Activated CD4-positive, alpha-beta memory T cell treated with anti-CD3 and anti-CD28 coated beads, Interleukin-2, amount 10 ng/mL, durations not matched to agents 7 days and 5 days (primary cell): ENCODE results near the gene MYORG. TPM values are rescaled to one million over a fixed set of nuclear protein-coding genes. Genes with fewer than 3 reads are reported as not detected.
A peak's percentile ranks its signal among the peaks of the same experiment; 100 is the strongest.

Experiments used
- CTCF ChIA-PET: fragments of 350-600 bp; sonication (Branson Sonifier 250); formaldehyde crosslinking; loops from one replicate; lab custom pipeline; 2021; ENCODE audit warnings: antibody characterized with exemption, inconsistent platforms; lab: Charles Lee
- POLR2A ChIA-PET: fragments of 350-600 bp; sonication (Branson Sonifier 250); formaldehyde crosslinking; loops from one replicate; lab custom pipeline; 2021; ENCODE audit warnings: antibody characterized with exemption; lab: Charles Lee
- DNase-seq: peaks from one replicate; pipeline ENCODE4 v3.0.0-alpha.2; 2020
- H3K27ac Mint-ChIP-seq: one replicate; pipeline ENCODE4 v1.8.0; 2021; ENCODE audit warnings: mild to moderate bottlenecking, mixed read lengths
- H3K27me3 Mint-ChIP-seq: one replicate; pipeline ENCODE4 v1.8.0; 2021; ENCODE audit warnings: mixed read lengths
- H3K36me3 Mint-ChIP-seq: one replicate; pipeline ENCODE4 v1.8.0; 2021; ENCODE audit warnings: low read depth, mixed read lengths
- H3K4me1 Mint-ChIP-seq: one replicate; pipeline ENCODE4 v1.8.0; 2021; ENCODE audit warnings: mixed read lengths
- H3K4me3 Mint-ChIP-seq: one replicate; pipeline ENCODE4 v1.8.0; 2021; ENCODE audit warnings: mild to moderate bottlenecking, mixed read lengths
- H3K9me3 Mint-ChIP-seq: one replicate; pipeline ENCODE4 v1.8.0; 2021; ENCODE audit warnings: mixed read lengths
- total RNA-seq, 2 experiments: library from RNA; stranded (reverse); gene quantifications; one replicate each; pipeline ENCODE4 v1.2.3, GENCODE V29; 2021

Gene MYORG
- total RNA-seq, 2 experiments from 2014 or later, result 2.7 to 4.7 TPM

DNA sequence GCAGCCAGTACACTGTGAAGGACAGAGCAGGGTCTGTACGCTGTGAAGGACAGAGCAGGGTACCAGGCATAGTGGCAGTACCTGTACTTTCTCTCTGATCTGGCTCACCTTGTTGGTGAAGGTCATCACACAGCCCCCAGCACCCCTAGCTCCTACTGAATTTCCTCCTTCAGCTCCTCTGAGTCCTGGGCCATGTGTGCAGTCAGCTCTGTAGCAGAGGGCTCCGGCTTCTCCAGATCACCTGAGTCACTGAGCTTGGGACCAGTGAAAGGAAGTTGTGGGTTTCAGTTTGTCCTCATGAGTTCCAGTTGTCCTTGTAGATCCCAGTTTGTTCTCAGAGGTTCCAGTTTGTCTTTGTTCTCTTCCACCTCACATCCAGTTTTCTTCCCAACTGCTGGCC, 41.8 kb downstream of the MYORG start:
- no peak overlapping the region for H3K4me3 Mint-ChIP-seq
- ChIA-PET CTCF (interaction anchor here (0.5 to 6.9 kb wide), 2 partner anchors 43 to 519 kb away, joined by 3 to 109 read pairs; partner anchors contain the start of gene MYORG), POLR2A (no interaction called here)
- H3K4me1 Mint-ChIP-seq, result peaks cover 28% of the 10 kb centered on the region
- H3K9me3 Mint-ChIP-seq, result no peaks in the 10 kb centered on the region
- peaks cover 10% of the 10 kb centered on the region for H3K36me3 Mint-ChIP-seq
- no peak for DNase-seq
- H3K27me3 Mint-ChIP-seq, result no peaks in the 10 kb centered on the region
- no peak overlapping the region for H3K27ac Mint-ChIP-seq

DNA sequence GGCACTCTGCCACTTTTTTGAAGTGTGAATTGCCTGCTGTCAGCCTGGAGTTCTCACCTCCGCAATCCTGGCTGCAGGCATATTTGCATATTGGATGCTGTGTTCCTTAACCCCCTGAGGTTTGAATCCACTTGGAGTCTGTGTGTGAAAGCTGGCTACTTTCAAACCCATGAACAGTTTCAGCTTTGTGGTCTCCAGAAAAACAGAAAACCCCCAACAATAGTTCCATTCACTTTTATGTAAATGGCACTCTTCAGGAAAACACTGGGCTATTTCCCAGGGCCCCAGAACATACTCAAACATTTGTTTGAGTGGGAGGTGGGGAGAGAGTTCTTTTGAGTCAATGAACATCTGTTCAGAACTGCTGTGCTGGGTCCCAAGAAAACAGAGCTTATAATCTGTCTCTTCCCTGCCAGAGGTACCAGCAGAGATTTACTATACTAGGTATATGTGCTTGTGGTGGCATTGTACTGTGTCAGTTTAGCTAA, 42.3 kb downstream of the MYORG start:
- H3K4me3 Mint-ChIP-seq, result no peak overlapping the region
- H3K36me3 Mint-ChIP-seq, result peaks cover 10% of the 10 kb centered on the region
- no peak overlapping the region for H3K27ac Mint-ChIP-seq
- no peaks in the 10 kb centered on the region for H3K27me3 Mint-ChIP-seq
- ChIA-PET CTCF (interaction anchor here (1.1 to 6.9 kb wide), 2 partner anchors 36 to 43 kb away, joined by 3 to 109 read pairs; partner anchors contain the start of gene MYORG), POLR2A (no interaction called here)
- H3K9me3 Mint-ChIP-seq, result no peaks in the 10 kb centered on the region
- H3K4me1 Mint-ChIP-seq, result peaks cover 30% of the 10 kb centered on the region
- no peak for DNase-seq

DNA sequence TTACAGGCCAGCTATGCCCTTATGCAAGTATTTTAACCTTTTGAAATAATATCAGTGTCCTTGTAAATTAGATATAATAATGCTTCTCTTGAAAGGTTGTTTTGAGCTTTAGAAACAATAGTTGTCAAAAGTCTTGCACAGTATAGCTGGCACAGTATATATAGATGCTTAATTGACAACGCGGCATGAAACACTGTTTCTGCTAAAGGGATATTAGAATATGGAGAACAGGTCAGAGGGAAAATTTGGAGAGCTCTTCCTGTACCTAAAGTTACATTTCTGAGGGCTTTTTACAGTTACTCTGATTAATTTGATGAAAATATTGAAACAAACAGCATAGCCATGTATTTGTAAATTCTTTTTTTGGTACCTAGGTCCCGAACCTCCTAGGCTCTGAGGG, 42.9 kb downstream of the MYORG start:
- POLR2A ChIA-PET, result no interaction called here
- Mint-ChIP-seq H3K27me3 (no peaks in the 10 kb centered on the region), H3K9me3 (no peaks in the 10 kb centered on the region), H3K27ac (no peak overlapping the region), H3K4me1 (peaks cover 30% of the 10 kb centered on the region), H3K4me3 (no peak overlapping the region), H3K36me3 (peaks cover 6% of the 10 kb centered on the region)
- CTCF ChIA-PET, result interaction anchor here (0.6 to 6.9 kb wide), 6 partner anchors 37 to 1313 kb away, joined by 3 to 109 read pairs (median 4); partner anchors contain the start of gene MYORG
- no peak for DNase-seq

DNA sequence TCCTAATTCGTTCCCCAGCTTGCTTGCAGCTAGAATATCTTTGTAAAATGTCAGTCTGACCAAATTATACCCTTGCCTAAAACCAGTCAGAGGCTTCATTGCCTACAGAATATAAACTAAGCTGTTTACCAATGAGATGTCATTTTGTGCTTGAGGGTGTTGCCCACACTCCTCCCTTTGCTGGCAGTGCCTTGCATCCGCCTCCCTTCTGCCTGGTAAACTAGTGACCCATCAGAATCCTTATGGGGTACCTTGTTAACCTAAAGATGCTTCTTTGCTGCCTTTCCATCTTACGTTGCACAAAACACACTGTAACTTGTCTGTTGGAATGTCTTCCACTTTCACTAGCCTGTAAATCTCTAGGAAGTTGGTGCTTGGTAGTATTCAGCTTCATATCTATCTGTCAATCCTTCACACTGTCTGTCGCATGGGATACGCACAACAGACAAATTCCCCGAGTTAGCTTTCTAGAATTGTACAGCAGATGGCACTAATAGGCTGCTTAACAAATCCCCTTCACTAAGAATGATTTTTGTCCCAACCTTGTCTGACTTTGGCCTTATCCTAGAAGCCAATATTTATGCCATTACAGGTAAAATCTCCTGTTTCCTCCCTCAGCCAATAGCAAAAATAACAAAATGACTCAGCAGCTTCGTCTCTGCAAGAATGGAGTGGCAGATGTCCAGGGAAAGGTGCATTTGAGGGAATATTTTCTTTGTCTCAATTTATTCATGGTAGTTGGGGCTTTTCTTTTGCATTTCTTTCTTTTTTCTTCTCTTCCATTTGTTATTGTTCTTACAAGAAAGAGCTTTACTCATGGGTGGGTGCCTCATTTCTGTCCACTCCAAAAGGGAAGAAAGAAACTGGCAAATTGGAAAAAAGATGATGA, 44.4 kb downstream of the MYORG start:
- H3K27ac Mint-ChIP-seq, result no peak overlapping the region
- H3K9me3 Mint-ChIP-seq, result no peaks in the 10 kb centered on the region
- CTCF ChIA-PET, result interaction anchor here (1.0 to 6.9 kb wide), 2 partner anchors 9 to 45 kb away, joined by 5 to 109 read pairs; partner anchors contain the start of gene MYORG
- no peaks in the 10 kb centered on the region for H3K27me3 Mint-ChIP-seq
- POLR2A ChIA-PET, result interaction anchor here (1.0 kb wide), 1 partner anchor 43 kb away, joined by 3 read pairs; no protein-coding TSS in a partner anchor
- peaks cover 3% of the 10 kb centered on the region for H3K36me3 Mint-ChIP-seq
- DNase-seq, result no peak
- no peak overlapping the region for H3K4me3 Mint-ChIP-seq
- peaks cover 38% of the 10 kb centered on the region for H3K4me1 Mint-ChIP-seq

DNA sequence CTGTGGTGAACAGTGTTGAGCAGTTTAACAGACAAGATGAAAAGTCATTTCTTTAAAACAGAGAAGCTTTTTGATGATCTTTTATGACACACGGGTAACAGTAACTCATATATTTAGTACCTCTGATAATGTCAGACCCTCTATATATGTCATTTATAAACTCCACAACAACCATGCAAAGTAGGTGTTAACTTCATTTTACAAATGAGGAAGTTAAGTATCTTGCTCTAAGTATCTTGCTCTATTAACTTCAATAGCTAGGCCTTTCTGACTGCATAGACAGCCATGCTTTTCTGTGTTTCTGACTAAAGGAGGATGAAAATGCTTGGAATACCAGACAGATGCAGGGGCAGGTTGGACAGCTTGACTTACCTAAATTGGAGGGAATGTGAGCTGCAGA, 45.5 kb downstream of the MYORG start:
- Mint-ChIP-seq H3K27ac (no peak overlapping the region), H3K27me3 (no peaks in the 10 kb centered on the region), H3K9me3 (no peaks in the 10 kb centered on the region), H3K4me1 (peaks cover 46% of the 10 kb centered on the region), H3K4me3 (no peak overlapping the region), H3K36me3 (peaks cover 3% of the 10 kb centered on the region)
- ChIA-PET POLR2A (interaction anchor here (1.4 to 1.9 kb wide), 2 partner anchors 46 to 283 kb away, joined by 7 to 13 read pairs; partner anchors contain the start of genes MYORG and UBAP2), CTCF (interaction anchor here (0.9 to 6.9 kb wide), 4 partner anchors 10 to 79 kb away, joined by 3 to 109 read pairs (median 4); partner anchors contain the start of gene MYORG)
- DNase-seq, result no peak

DNA sequence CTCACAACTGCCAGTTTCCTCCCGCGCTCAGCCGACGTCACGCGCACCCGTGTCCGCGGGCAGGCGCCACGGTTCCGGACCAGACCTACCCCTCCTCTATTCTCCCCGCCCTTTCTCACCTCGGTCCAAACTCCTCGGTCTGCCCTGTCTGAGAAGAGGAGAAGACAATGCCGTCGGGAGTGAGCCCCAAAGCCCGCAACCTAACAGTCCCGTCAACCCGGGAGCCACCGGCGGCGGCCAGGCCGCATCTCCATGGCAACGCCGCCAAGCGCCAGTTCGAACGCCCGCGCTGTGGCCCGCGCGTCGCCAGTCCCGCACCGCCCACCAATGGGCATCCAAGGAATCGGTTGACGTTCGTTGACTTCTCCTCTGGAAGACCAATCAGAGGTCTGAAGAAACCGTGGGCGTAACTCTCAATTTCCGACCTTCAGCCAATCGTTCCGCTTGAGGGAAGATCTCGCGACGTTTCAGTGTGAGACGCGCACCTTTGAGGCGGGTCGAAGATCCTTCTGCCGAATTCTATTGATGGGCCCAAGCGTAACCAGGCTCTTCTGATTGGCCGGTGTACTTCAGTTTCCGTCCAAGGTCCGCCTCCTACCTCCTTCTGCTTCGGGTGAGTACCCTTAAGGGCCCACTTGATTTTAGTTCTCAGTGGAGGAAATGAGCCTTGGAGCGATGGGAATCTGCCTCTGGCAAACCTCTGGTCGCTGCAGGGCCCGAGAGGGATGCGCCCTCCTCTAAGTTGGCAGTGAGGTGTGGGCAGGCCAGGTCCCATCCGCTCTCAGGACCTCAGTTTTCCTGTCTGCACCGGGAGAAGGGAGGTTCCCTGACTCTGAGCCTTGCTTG, 47.5 kb downstream of the MYORG start, which contains the start of the genes KIF24 and NUDT2:
Gene KIF24, minus strand, starts transcription at position 282 of the 846 bp plus-strand sequence. CDS start 17,922 bp downstream, outside the sequence.
Gene NUDT2, plus strand, starts transcription at position 583 of the 846 bp plus-strand sequence. CDS start 9,471 bp downstream, outside the sequence.
- peak within 1 kb of the TSS; percentile 87 for H3K4me3 Mint-ChIP-seq
- H3K27ac Mint-ChIP-seq, result peak within 1 kb of the TSS; percentile 93
- ChIA-PET CTCF (interaction anchor here (1.7 kb wide), 1 partner anchor 48 kb away, joined by 10 read pairs; the partner anchor contains the start of gene MYORG), POLR2A (interaction anchor here (1.9 kb wide), 2 partner anchors 47 to 281 kb away, joined by 6 to 7 read pairs; partner anchors contain the start of genes MYORG and UBAP2)
- peaks cover 45% of the 10 kb centered on the region for H3K4me1 Mint-ChIP-seq
- peaks cover 3% of the 10 kb centered on the region for H3K36me3 Mint-ChIP-seq
- H3K9me3 Mint-ChIP-seq, result no peaks in the 10 kb centered on the region
- peak; percentile 97 for DNase-seq
- no peaks in the 10 kb centered on the region for H3K27me3 Mint-ChIP-seq

DNA sequence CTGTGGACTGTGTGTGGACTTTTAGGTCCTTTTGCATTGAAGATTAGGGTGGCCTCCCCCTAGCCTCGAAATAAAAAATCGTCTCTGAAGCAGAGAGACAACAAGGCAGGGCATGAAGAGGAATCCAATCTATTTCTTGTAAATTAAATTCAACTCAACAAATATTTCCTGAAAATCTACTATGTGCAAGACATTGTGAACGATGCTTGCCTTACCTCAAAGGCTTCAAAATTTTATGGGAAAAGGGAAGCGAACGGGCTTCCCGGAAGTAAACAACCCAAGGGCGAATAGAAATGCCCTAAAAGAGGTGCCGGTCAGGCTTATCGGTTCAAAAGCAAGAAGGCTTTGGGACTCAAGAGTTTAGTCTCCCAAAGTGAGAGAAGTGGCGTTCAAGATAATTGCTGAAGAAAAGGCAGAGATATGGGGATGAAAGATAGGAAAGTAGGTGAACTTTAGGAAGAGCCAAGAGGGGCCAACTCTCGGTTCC, 48.2 kb downstream of the MYORG start:
- Mint-ChIP-seq H3K9me3 (no peaks in the 10 kb centered on the region), H3K4me3 (peak overlapping the region; percentile 87), H3K36me3 (peaks cover 3% of the 10 kb centered on the region), H3K27ac (peak overlapping the region; percentile 93), H3K27me3 (no peaks in the 10 kb centered on the region), H3K4me1 (peaks cover 46% of the 10 kb centered on the region)
- ChIA-PET POLR2A (interaction anchor here (0.7 to 1.9 kb wide), 4 partner anchors 11 to 280 kb away, joined by 3 to 6 read pairs (median 4); partner anchors contain the start of genes MYORG and UBAP2), CTCF (interaction anchor here (1.3 to 1.7 kb wide), 3 partner anchors 19 to 49 kb away, joined by 3 to 10 read pairs (median 3); partner anchors contain the start of gene MYORG)
- no peak for DNase-seq

DNA sequence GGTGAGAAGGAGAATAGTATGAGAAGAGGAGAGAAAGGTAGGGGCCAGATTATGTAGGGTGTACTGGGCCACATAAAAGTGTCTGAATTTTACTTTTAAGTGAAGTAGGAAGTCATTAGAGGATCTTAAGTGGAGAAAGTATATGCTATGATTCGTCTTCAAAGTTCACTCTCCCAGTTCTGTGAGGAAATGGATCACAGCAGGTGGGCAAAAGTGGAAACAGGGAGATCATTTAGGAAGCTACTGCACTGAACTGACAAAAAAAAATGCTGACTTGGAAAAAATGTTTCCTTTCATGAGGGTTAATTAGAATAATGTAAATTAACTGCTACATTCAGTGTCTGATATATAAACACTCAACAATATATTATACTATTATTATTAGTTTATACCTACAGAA, 50.0 kb downstream of the MYORG start:
- Mint-ChIP-seq H3K9me3 (no peaks in the 10 kb centered on the region), H3K27ac (no peak overlapping the region), H3K4me3 (no peak overlapping the region), H3K36me3 (peaks cover 3% of the 10 kb centered on the region), H3K27me3 (no peaks in the 10 kb centered on the region), H3K4me1 (peaks cover 36% of the 10 kb centered on the region)
- no peak for DNase-seq
- POLR2A ChIA-PET, result no interaction called here
- CTCF ChIA-PET, result no interaction called here

DNA sequence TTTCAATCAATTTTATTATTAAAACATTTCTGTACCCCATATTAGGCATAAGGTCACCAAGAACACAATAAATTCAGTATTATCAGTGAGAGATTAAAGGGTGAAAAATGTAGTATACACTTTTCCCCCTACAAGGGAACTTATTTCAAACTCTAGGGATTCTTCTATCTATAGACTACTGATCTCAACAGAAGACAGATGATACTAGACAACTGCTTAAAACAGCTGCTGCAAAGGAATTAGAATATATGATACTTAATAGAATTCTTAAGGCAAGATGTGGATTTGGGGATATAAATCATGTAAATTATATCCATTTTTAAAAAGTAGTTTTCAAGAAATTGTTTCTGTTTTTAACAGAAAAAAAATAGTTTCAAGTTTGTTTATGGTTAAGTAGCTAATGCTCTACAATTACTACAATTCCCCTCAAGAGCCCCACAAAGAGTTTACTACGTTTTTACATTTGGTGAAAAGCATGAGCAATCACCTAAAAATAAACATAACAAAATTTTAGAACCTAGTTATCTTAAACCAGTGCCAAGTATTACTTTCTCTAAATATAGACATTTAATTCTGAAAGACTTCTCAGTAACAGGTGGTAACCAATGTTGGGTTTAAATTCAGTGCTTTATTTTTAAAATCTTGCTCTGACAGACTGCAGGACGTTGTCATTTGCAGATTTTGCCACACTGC, 53.7 kb downstream of the MYORG start:
- no peak overlapping the region for H3K27ac Mint-ChIP-seq
- DNase-seq, result no peak
- ChIA-PET CTCF (no interaction called here), POLR2A (no interaction called here)
- no peaks in the 10 kb centered on the region for H3K27me3 Mint-ChIP-seq
- H3K4me3 Mint-ChIP-seq, result no peak overlapping the region
- no peaks in the 10 kb centered on the region for H3K36me3 Mint-ChIP-seq
- H3K9me3 Mint-ChIP-seq, result no peaks in the 10 kb centered on the region
- H3K4me1 Mint-ChIP-seq, result peaks cover 23% of the 10 kb centered on the region

DNA sequence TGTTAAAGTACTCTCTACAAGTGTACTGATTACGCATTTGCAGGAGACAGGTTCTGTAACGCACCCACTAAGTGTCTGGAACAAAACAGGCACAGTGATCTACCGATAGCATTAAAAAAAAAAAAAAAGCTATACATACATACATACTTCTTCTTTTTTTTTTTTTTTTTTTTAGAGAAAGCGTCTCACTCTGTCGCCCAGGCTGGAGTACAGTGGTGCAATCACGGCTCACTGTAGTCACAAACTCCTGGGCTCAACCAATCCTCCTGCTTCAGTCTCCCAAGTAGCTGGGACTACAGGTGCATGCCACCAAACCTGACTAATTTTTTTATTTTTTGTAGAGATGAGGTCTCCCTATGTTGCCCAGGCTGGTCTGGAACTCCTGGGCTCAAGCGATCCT, 55.2 kb downstream of the MYORG start:
- Mint-ChIP-seq H3K4me1 (peaks cover 11% of the 10 kb centered on the region), H3K4me3 (no peak overlapping the region), H3K27me3 (no peaks in the 10 kb centered on the region), H3K36me3 (no peaks in the 10 kb centered on the region), H3K27ac (no peak overlapping the region), H3K9me3 (no peaks in the 10 kb centered on the region)
- ChIA-PET CTCF (interaction anchor here (0.6 to 1.0 kb wide), 2 partner anchors 151 to 697 kb away, joined by 3 to 4 read pairs; no protein-coding TSS in a partner anchor), POLR2A (no interaction called here)
- DNase-seq, result no peak

DNA sequence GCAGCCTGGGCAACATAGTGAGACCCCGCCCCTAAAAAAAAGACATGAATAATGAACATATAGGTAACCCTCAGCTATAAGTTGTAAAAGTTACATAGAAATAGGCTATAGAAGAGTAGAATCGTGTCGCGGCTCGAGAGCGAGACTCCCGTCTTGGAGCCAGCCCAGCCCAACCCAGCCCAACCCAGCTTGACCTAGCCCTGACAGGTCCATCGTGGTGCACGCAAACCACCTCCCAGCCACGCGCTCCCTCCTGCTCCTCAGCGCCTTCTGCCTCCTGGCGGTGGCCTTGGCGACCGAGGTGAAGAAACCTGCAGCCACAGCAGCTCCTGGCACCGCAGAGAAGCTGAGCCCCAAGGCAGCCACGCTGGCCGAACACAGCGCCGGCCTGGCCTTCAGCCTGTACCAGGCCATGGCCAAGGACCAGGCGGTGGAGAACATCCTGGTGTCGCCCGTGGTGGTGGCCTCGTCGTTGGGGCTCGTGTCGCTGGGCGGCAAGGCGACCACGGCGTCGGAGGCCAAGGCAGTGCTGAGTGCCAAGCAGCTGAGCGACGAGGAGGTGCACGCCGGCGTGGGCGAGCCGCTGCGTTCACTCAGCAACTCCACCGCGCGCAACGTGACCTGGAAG, 58.4 kb downstream of the MYORG start:
- Mint-ChIP-seq H3K36me3 (no peaks in the 10 kb centered on the region), H3K4me1 (peaks cover 2% of the 10 kb centered on the region), H3K27ac (no peak overlapping the region), H3K4me3 (no peak overlapping the region), H3K9me3 (no peaks in the 10 kb centered on the region), H3K27me3 (no peaks in the 10 kb centered on the region)
- no peak for DNase-seq
- POLR2A ChIA-PET, result interaction anchor here (0.9 kb wide), 1 partner anchor 10 kb away, joined by 3 read pairs; no protein-coding TSS in a partner anchor
- CTCF ChIA-PET, result interaction anchor here (0.5 to 1.1 kb wide), 2 partner anchors 475 to 504 kb away, joined by 3 read pairs; no protein-coding TSS in a partner anchor
